HUDEP-2 (cell line): ENCODE data around the gene TMOD2.

ENCODE experiments used
- DNase-seq, 76 experiments: peaks; one replicate each; lab custom pipeline; 2025; ENCODE audit not compliant: unreplicated experiment in 76 of 76; lab: John Stamatoyannopoulos, UW

TMOD2 gene

GRCh38 chr15:51846463-51847230 is 95.2 kb downstream of the TMOD2 start:
- peak in 32 of 76 experiments; percentile 1 to 74 (median 30) for DNase-seq

GRCh38 chr15:51848811-51849210 is 97.4 kb downstream of the TMOD2 start:
- no peak for DNase-seq

- DNase-seq, result no peak
Observed at GRCh38 chr15:51849860-51850259, 98.5 kb downstream of the TMOD2 start.

- no peak for DNase-seq
Observed at GRCh38 chr15:51853998-51854397, 102.6 kb downstream of the TMOD2 start.

GRCh38 chr15:51855612-51856011 is 104.2 kb downstream of the TMOD2 start:
- DNase-seq, result no peak

- DNase-seq, result no peak
Observed at GRCh38 chr15:51856714-51857380, 105.5 kb downstream of the TMOD2 start.

GRCh38 chr15:51861557-51862359 is 110.4 kb downstream of the TMOD2 start:
- DNase-seq, result no peak

- DNase-seq, result no peak
Observed at GRCh38 chr15:51863131-51863530, 111.7 kb downstream of the TMOD2 start.

- DNase-seq, result no peak
Observed at GRCh38 chr15:51864408-51865056, 113.1 kb downstream of the TMOD2 start.

- no peak for DNase-seq
Observed at GRCh38 chr15:51865317-51865716, 113.9 kb downstream of the TMOD2 start.
